MM.1S (cell line): Measurements from ENCODE around the gene SLC25A34.

Source experiments
- CTCF ChIP-seq: fragments of 300-600 bp; sonication (generic); IDR thresholded peaks from 2 replicates; pipeline ENCODE4 v1.5.1; 2016; ENCODE audit warnings: antibody characterized with exemption, low read length, mixed read lengths
- EZH2 ChIP-seq: fragments of 300-600 bp; sonication (generic); optimal IDR thresholded peaks from 2 replicates; pipeline ENCODE3; 2017; ENCODE audit warnings: low read depth, mild to moderate bottlenecking, antibody characterized with exemption, low read length, mixed read lengths

GRCh38 chr1:15704526-15705183 is 31.4 kb upstream of the SLC25A34 start:
- TF ChIP-seq CTCF (no peak), EZH2 (no peak)
